ENCODE data around the gene ATP2A1. TPM values are rescaled to one million over a fixed set of nuclear protein-coding genes. Genes with fewer than 3 reads are reported as not detected.

The ATP2A1 gene
- total and polyA plus RNA-seq, 2 of the 8 experiments (the other 6 are each of a cell fraction or from before 2014, with no cell fraction given), result 1.7 to 2.4 TPM

DNA sequence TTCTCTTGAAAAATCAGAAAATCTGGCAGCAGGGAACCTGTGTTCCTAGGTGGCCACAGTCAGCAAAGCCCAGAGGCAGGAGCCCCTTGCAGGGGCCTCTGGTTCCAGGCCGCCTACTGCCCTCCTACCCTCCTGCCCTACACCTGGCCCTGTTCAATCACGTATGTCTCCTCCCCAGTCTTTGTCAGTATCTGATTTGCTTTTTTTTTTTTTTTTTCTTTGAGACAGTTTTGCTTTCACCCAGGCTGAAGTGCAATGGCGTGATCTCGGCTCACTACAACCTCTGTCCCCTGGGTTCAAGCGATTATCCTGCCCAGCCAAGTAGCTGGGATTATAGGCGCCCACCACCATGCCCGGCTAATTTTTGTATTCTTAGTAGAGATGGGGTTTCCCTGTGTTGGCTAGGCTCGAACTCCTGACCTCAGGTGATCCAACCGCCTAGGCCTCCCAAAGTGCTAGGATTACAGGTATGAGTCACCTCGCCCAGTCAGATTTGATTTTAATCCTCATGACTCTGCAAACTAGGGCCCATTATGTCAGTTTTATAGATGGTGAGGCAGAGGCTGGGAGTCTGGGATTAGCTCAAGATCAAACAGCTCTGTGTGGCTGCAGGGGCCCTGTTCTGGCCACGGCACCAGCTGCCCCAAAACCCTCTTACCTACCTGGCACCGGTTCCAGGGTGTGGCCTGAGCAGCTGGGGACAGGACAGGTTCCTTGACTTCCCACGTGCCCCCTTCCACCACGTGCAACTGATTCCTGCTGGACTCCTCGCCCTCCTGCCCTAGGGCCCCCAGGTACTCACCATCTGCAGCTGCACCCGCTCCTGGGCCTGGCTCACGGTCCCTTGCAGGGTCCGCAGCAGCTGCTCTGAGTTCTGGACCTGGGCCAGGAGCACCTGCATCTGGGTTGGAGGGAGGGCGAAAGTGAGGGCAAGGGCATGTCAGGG, 32.1 kb downstream of the ATP2A1 start:
- CTCF ChIA-PET (ENCODE audit: partially characterized antibody), result interaction anchor here (0.7 to 2.2 kb wide), 3 partner anchors 14 to 27 kb away, joined by 3 to 6 read pairs (median 4); no protein-coding TSS in a partner anchor

More for the DNA sequence above, 32.1 kb downstream of the ATP2A1 start:
- no peaks in the 10 kb centered on the region for H3K23me2 ChIP-seq (ENCODE audit: low read depth, low read length)
- no peaks in the 10 kb centered on the region for H3K79me1 ChIP-seq (ENCODE audit: low read depth, low read length)
- no peak overlapping the region for H3K23ac ChIP-seq (ENCODE audit: insufficient read length)
- no peak overlapping the region for H2AFZ ChIP-seq (ENCODE audit: low read length)
- no peak overlapping the region for H4K5ac ChIP-seq (ENCODE audit: insufficient read length, low read depth, low read length)
- H3K18ac ChIP-seq (ENCODE audit: extremely low read depth, low read length), result no peak overlapping the region
- no peak overlapping the region for H2BK15ac ChIP-seq (ENCODE audit: low read length)
- H4K8ac ChIP-seq (ENCODE audit: extremely low read depth, insufficient read depth, low read length), result no peak overlapping the region
- no peaks in the 10 kb centered on the region for H3K9me3 ChIP-seq (ENCODE audit: insufficient read depth in 2 of 2, low read depth in 1 of 2, low read length in 1 of 2)
- H3K27ac ChIP-seq (ENCODE audit: low read depth, low read length), result no peak overlapping the region
- H2BK5ac ChIP-seq (ENCODE audit: low read depth, low read length), result no peak overlapping the region; the same call in 1 of the 2 replicates
- TF ChIP-seq CREB1 (IDR thresholded peaks at IDR 0.05) (no peak), SIN3A (conservative IDR thresholded peaks at IDR 0.05 in 1 of 2, IDR thresholded peaks at IDR 0.05 in 1 of 2; ENCODE audit: low read depth in 1 of 2, low read length in 2 of 2) (no peak), KDM1A (IDR thresholded peaks at IDR 0.05; ENCODE audit: borderline replicate concordance, low read length) (no peak)
- TF ChIP-seq, protein P1, sequence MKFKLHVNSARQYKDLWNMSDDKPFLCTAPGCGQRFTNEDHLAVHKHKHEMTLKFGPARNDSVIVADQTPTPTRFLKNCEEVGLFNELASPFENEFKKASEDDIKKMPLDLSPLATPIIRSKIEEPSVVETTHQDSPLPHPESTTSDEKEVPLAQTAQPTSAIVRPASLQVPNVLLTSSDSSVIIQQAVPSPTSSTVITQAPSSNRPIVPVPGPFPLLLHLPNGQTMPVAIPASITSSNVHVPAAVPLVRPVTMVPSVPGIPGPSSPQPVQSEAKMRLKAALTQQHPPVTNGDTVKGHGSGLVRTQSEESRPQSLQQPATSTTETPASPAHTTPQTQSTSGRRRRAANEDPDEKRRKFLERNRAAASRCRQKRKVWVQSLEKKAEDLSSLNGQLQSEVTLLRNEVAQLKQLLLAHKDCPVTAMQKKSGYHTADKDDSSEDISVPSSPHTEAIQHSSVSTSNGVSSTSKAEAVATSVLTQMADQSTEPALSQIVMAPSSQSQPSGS (IDR thresholded peaks at IDR 0.05; ENCODE audit: low read length), result no peak
- no peak overlapping the region for H3K56ac ChIP-seq (replicated peaks; ENCODE audit: insufficient read length, low read depth, low read length)
- no peaks in the 10 kb centered on the region for H3K79me2 ChIP-seq (ENCODE audit: control insufficient read depth in 1 of 2, insufficient read depth in 2 of 2, low read length in 2 of 2)
- H2BK120ac ChIP-seq (replicated peaks; ENCODE audit: low read depth, low read length), result no peak overlapping the region
- no peaks in the 10 kb centered on the region for H3K4me1 ChIP-seq (replicated peaks in 1 of 4; ENCODE audit: control insufficient read depth in 3 of 4, insufficient read depth in 4 of 4, low read length in 3 of 4)
- no peak overlapping the region for H2BK20ac ChIP-seq (ENCODE audit: low read length)
- H3K4ac ChIP-seq (replicated peaks; ENCODE audit: insufficient read length, low read depth, low read length), result no peak overlapping the region
- H2AK5ac ChIP-seq (ENCODE audit: low read depth, low read length), result no peak overlapping the region
- DNase-seq (ENCODE audit: low read depth in 1 of 2, low spot score in 2 of 2) (no peak), FAIRE-seq (no peak)
- no peak overlapping the region for H3K4me2 ChIP-seq (ENCODE audit: insufficient read depth in 1 of 2, low read depth in 2 of 2, low read length in 2 of 2)
- no peaks in the 10 kb centered on the region for H3K27me3 ChIP-seq (replicated peaks in 1 of 4; ENCODE audit: control insufficient read depth in 3 of 4, extremely low read depth in 1 of 4, insufficient read depth in 3 of 4, low read length in 3 of 4)
- no peak overlapping the region for H3K9ac ChIP-seq (replicated peaks in 1 of 4; ENCODE audit: extremely low read depth in 1 of 4, low read depth in 3 of 4, low read length in 3 of 4)
- H3K4me3 ChIP-seq (ENCODE audit: extremely low read depth in 1 of 4, insufficient read depth in 2 of 4, low read depth in 3 of 4, low read length in 4 of 4), result no peak overlapping the region
- POLR2A ChIA-PET (ENCODE audit: partially characterized antibody), result interaction anchor here (0.6 to 2.3 kb wide), 3 partner anchors 18 to 324 kb away, joined by 3 to 6 read pairs (median 3); partner anchors contain the start of gene SH2B1
- H3K36me3 ChIP-seq (ENCODE audit: control insufficient read depth in 2 of 4, insufficient read depth in 4 of 4, low read length in 3 of 4), result peaks cover 0 to 5% (median 0%) of the 10 kb centered on the region in 4 experiments; a peak in 2 of 8 replicates
- peaks cover 0 to 3% of the 10 kb centered on the region in 2 experiments for H4K20me1 ChIP-seq (replicated peaks in 1 of 2; ENCODE audit: control insufficient read depth in 1 of 2, insufficient read depth in 2 of 2, low read length in 2 of 2)
- H3K14ac ChIP-seq (ENCODE audit: insufficient read length), result no peak overlapping the region
- H2BK12ac ChIP-seq (ENCODE audit: low read depth, low read length), result no peak overlapping the region
- 89% methylated on average over 17 of the region's 19 CpGs; no CpG with 5 or more reads in 1 of the 2 experiments for WGBS, 2 experiments (ENCODE audit: extremely low coverage in 1 of 2, insufficient coverage in 1 of 2, insufficient read length in 1 of 2, insufficient replicate concordance in 2 of 2, low coverage in 1 of 2, low lambda C conversion rate in 2 of 2, missing lambda C conversion rate in 1 of 2)
- no peak overlapping the region for H4K91ac ChIP-seq (replicated peaks; ENCODE audit: insufficient read length, low read length)

Measured in H1 (cell line).